Suprapubic skin (tissue), 4 donors: ENCODE data around the gene DMXL1.

Experiments used
- POLR2A ChIP-seq, 2 donors: fragments of 450-650 bp; IDR thresholded peaks; one replicate each; pipeline ENCODE4 v1.6.1; 2017; ENCODE audit warnings: antibody characterized with exemption in 2 of 2, mild to moderate bottlenecking in 2 of 2, moderate library complexity in 2 of 2
- POLR2AphosphoS5 ChIP-seq, 3 donors: sonication (generic); formaldehyde crosslinking; IDR thresholded peaks; one replicate each; pipeline ENCODE4 v1.6.1; 2017; ENCODE audit warnings: antibody characterized with exemption in 3 of 3
- TF ChIP-seq, protein P1 (sequence below), 2 donors: fragments of 200-600 bp in 1 of 2; fragments of 450-650 bp in 1 of 2; sonication (generic) in 1 of 2; IDR thresholded peaks; one replicate each; pipeline ENCODE4 v1.5.1; 2016 to 2019; ENCODE audit warnings: antibody characterized with exemption in 2 of 2, mild to moderate bottlenecking in 1 of 2, moderate library complexity in 1 of 2

DNA sequence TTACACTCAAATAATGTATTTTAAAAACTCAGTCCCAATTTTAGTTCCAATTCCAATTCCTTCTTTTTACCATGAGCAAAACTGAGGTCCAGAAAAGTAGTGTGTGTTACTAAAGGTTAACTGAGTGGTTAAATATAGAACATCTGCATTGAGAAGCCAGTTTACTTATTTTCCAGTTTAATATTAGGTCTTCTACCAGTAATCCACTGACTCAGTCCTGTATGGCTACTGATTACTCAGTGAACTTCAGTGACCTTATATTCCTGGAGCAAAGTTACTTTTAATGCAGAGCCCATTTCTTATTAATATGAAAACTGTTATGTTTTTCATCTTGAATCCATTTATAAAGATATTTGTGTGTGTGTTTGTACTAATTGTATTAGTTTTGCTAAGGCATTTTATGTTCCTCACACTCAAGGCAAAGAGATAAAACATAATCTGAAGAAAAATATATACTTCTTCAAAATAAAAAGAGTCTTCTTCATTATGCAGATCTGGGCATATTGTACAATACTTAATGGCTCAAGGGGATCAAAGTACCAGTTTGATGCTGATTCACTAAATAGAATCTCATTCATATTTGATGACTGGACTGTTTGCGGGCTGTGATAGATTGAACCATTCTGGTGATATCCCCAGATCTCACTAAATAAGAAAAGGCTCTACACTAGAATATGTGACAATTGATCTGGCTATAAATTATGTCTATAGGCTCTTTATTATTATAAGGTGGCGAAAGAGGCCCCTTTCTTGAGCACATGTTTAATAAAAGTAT lies 60.8 kb downstream of the DMXL1 start:
- TF ChIP-seq, protein P1, sequence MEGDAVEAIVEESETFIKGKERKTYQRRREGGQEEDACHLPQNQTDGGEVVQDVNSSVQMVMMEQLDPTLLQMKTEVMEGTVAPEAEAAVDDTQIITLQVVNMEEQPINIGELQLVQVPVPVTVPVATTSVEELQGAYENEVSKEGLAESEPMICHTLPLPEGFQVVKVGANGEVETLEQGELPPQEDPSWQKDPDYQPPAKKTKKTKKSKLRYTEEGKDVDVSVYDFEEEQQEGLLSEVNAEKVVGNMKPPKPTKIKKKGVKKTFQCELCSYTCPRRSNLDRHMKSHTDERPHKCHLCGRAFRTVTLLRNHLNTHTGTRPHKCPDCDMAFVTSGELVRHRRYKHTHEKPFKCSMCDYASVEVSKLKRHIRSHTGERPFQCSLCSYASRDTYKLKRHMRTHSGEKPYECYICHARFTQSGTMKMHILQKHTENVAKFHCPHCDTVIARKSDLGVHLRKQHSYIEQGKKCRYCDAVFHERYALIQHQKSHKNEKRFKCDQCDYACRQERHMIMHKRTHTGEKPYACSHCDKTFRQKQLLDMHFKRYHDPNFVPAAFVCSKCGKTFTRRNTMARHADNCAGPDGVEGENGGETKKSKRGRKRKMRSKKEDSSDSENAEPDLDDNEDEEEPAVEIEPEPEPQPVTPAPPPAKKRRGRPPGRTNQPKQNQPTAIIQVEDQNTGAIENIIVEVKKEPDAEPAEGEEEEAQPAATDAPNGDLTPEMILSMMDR (IDR thresholded peaks at IDR 0.05), result no peak
- TF ChIP-seq POLR2AphosphoS5 (IDR thresholded peaks at IDR 0.05), result no peak
- TF ChIP-seq POLR2A (IDR thresholded peaks at IDR 0.05), result no peak
